ENCODE data around the gene MBNL2.

Gene MBNL2

DNA sequence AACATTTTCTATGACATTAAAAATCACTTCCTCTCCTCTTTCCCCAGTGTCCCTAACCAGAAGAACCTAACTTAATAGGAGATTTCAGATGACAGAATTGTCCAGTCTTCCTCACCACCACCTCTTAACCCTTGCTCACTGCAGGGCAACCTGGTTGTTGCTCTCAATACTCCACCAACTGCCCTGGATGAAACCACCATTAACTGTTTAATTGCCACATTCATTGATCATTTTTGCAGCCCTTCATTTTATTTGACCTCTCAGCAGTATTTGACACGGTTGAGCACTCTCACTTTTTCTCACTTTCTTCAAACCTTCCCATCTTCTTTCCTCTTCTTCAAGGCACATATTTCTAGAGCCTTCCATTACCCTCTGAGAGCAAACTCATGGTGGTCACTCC, 84.0 kb downstream of the MBNL2 start:
- DNase-seq, result no peak

- DNase-seq, result no peak
Measured at GRCh38 chr13:97306645-97307044, 84.5 kb downstream of the MBNL2 start.

DNA sequence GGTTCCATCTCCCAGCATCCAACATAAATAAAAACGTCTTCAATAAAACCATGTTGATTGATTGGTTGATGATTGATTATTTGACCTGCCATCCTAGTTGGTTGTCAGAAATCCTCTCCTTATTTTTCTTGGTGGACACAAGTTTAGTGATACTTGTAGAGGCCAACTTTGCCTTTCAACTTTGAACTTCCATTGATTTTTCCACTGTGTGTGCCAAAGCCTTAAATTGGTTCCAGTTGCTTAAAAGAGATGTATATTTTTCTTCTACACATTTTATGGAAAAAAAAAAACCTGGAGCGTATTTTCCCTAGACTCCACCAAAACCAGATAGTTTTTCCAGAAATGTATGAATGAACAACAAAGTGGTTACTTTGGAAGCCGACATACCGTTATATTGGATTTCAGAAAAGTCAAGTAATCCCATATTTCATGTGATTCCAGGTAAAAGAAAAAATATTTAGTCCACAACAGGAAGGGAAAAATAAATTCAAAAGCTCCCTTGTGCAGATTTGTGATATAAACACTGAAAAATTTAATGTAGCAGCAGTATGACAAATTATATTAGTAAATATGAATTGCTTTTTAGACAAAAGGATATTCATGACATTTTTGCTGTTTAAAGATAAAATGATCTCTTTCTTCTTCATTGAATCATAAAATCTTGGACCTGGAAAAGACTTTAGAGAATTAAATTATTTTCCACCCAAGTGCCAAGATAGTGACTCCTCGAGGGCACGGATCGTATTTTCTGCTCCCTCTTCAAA, 85.2 kb downstream of the MBNL2 start:
- no peak for DNase-seq

DNA sequence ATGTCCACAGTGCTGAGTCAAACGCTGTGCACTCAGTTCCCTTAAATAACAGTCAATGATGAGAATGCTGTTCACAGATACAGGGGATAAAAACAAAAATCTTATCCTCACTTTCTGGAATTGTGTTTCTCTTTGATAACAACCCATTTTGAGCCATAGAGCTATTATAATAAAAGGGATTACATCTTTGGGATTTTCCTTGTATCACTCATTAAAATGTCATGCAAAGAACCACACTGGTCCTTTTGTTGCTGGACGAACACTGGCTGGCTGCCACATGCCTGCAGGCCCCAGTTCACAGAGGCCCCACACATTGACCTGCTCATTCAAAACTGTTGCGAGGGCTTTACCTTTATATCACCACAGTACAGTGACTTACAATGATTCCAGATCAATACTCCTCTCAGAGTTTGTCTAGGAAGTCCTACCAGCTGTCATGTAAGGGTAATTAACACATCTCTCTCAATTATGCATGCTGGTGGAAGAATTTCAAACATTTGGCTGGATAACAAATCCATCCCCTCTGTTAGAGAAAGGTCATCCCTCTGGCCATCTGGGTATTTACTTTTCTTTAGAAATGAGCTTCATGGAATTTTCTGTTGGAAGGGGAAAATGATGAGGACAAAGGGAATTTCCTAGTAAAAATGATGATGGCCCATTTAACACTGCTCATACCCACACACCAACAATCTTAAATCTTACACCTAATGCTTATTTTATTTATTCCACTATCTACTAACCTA, 85.9 kb downstream of the MBNL2 start:
- DNase-seq, result no peak

DNA sequence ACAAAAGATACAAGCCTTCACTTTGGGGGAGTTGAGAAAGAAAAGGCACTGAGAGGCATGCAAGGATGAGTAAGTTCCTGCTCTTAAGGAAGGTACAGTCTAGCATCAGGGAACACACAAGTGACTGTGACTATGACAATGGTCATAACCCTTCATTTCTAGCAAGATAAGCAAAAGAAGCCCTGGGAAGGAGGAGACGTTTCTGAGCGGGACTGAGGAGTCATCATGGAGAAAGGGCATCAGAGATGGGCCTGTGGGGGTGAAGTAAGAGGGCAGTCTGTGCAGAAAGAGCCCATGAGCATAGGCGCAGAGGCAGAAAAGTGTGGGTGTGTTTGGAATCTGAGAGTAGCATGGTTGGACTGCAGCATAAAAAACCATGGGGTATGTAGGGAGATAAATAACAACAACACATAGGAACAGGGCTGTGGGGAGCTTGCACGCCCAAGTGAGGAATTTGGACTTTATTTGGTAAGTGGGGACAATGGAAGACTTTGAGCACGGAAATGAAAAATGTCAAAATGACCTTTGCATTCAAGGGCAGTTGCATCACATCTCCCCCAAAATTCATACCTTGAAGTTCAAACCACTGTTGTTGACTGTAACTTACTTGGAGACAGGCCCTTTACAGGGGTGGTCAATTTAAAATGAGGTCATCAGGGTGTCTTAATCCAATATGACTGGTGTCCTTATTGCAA, 86.7 kb downstream of the MBNL2 start:
- DNase-seq, result no peak

DNA sequence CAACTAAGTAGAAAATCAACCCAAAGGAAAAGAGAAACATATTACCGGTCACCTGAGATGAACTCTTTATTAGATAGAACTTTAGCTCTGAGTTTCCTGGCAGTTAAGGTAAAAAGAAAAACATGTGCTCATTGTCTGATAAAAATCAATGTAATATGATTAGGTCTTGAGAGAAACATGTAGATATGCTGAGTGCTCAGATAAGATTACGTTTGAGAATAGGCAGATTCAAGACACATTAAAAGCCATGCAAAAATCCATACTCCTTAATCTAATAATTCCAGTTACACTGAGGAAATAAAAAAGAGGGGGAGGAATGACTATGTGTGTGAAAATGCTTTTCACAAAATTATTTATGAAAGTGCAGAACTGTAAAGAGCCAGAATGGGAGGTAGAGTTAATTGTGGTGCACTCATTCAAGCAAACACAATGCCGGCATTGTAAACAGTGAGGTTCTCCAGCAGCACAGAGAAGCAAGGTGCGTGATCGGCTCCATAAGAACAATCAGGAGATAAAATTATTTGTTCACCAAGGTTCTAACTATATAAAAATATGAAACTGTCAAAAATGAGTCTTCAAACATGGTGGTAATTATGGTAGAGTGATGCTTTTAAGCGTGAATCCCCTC, 88.8 kb downstream of the MBNL2 start:
- DNase-seq, result no peak

DNA sequence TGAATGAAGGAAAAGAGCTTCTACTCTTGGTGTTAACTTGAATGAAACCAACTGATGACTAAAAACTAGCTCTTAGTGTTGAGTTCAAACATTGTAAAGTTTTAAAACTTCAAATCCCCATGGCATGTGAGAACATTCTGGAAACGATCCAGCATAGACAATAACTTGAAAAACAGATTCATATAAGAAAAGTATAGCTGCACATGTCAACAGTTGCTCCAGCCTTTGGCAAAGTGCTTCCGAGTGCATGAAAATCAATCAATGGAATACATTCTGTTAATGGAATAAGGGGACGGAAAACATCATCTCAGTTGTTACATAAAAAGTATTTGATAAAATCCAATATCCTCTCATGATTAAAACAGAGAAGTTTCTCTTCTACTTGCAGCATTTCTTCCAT, 89.8 kb downstream of the MBNL2 start:
- DNase-seq, result no peak

DNA sequence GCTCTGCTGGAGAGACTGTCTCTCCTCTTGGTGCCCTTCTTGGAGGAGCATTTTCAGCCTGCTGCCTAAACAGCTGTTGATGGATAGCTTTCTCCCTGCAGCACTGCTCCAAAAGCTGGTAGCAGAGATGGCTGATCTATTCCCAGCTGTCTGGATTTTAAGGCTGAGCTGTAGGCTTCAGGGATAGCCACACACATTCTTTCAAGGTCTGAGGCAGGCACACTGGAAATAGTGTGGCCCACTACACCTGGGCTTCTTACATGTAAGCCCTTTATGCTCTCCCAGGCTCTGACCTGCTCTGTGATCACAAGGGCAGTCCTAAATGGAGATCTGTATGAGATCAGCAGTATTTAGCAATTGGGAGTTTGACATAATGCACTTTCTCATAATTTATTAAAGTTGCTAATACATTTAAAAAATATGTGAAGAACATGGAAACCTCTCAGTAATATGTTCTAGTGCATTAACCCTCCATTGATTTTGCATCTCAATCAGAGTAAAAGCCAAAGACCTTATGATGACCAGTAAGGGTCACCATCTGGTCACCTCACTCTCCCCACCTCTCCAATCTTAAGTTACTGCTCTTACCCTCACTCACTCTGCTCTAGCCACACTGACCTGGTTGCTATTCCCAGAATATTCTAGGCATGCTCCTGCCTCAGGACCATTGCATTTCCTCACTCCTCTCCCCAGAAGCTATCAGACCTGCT, 91.6 kb downstream of the MBNL2 start:
- DNase-seq, result no peak

- no peak for DNase-seq
Measured at GRCh38 chr13:97316390-97316789, 94.3 kb downstream of the MBNL2 start.

- DNase-seq, result no peak
Measured at GRCh38 chr13:97317933-97318332, 95.8 kb downstream of the MBNL2 start.

DNA sequence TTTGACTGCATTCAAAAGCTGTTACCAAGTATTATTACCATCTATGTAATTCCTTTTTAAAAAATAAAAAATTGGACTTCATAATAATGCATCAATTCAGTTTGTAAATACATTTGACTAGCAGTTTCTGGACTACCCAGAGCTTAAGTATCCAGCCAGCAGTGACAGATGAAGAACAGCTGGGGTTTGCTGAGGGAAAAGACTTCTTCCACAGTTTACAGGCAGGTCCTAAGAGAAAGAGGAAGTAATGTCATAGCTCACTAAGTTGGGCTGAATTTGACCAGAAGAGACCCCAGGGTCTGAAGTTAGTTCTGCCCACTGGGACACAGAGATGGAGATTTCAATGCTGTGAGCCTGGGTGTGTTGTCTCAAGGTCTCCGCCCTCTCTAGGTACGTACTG, 96.4 kb downstream of the MBNL2 start:
- DNase-seq, result no peak

DNA sequence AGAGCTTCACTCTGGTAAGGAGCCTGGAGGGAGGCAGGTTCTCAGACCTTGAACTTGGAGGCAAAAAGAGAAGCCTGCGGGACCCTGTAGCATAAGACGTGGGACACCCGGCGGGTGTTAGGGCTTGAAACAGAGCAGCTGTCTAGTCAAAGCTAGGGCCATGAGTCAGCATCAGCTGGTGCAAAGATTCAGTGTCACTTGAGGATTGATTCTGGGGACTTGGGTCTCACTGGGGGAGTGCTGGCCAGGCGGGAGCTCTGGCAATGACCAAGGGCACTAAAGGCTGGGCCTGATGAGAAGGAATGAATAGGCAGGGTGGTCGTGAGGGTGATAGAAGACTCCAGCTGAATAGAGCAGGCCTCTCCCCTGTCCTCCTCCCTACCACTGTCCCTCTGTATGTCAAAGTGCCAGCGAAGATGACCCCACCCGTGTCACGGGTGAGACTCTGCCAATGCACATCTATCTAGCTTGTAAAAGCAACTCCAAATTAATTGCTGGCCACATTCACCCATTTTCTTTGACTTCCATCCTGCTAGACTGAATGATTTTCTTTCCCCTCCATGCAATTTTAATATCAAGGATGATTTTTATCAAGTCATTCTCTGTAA, 97.1 kb downstream of the MBNL2 start:
- DNase-seq, result no peak

GRCh38 chr13:97321101-97321500, 99.0 kb downstream of the MBNL2 start:
- DNase-seq, result no peak

DNA sequence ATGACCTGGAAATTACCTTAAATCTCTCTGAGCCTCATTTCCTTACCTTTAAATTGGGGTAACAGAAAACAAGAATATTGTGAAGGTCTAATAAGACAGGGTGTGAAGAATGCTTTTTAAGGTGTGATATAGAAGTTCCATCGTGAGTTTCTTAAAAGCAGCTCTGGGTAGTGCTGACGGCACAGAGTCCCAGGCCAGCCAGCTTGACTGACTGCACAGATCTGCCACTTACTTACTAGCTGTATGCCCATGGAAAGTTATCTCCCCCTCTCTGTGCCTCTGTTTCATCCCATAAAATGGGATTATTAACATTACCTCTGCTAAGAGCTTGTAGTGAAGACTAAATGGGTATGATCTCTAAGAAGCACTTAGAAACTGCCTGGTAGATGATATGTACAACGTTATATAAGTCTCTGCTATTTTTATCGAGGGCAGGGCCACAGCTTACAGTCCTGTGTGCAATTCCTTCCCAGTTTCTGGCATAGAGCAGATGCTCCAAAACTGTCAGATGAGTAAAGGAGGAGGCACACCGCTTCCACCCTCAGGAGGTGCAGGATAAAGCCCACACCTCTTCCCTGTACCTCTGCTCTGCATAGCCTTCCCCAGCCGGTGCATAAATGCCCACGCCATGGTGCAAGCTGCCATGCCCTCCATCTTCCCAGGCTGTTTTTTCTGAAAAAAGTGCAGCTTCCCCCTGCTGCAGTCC, 99.6 kb downstream of the MBNL2 start:
- DNase-seq, result no peak

DNA sequence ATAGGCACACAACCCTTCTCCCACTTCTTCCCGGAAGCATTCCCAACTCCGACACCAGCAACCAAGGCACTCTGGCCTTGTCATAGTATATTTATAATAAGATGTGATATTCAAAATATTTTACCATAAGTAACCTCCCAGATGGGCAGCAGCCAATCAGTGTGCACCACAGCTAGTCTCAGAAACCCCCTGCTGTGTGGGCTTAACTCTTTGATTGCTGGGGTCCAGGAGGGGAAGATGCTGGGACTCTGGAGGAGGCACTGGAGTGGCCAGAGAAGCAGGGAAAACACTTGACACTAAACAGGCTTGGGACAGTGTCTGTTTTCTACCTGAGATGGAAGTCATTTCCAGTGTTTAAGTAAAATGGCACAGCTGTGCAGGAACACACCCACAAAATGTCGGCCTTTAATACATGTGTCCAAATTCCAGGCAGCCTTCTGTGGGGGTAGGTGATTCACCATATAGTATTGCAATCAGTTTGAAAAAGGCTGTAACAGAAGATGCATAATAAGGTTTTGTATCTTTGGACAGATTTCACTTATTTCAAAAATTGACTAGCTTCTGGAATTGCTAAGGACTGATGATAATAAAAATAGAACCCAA, 100.7 kb downstream of the MBNL2 start:
- DNase-seq, result no peak

DNA sequence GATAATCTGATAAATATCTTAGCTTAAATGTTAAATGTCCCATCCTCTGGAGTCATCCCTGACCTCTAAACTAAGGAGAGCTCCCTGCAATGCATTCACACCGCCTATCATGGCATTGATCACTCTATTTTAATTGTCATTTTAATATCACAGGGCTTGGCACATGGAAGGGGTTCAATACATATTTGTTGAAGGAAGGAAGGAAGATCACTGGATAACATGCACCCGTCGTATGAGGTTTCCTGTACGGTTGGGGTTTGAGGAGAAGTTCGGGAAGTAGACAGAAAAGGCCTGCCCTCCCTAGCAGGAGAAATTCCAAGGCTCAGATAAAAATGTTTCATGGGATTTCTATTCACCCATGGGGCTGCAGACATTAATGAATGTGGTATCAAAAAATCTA, 102.0 kb downstream of the MBNL2 start:
- DNase-seq, result no peak

- DNase-seq, result no peak
Measured at GRCh38 chr13:97325738-97326137, 103.6 kb downstream of the MBNL2 start.

DNA sequence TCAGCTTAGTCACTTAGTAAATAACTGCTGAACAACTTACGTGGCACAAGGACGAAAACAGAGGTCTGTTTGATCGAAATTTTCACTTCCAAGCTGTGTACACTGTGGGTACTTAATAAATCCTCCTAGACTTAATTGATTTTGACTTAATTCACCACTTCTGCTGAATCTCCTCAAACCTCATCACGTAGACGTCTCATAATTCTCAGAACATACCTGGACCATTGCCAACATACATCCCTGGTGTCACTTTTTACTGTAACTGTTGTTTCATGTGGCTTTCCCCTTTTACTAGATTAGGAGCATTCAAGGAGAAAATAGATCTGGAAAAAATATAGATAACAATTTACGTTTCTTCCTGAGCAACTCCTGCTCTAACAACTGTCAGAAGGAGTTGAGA, 105.0 kb downstream of the MBNL2 start:
- DNase-seq, result no peak

DNA sequence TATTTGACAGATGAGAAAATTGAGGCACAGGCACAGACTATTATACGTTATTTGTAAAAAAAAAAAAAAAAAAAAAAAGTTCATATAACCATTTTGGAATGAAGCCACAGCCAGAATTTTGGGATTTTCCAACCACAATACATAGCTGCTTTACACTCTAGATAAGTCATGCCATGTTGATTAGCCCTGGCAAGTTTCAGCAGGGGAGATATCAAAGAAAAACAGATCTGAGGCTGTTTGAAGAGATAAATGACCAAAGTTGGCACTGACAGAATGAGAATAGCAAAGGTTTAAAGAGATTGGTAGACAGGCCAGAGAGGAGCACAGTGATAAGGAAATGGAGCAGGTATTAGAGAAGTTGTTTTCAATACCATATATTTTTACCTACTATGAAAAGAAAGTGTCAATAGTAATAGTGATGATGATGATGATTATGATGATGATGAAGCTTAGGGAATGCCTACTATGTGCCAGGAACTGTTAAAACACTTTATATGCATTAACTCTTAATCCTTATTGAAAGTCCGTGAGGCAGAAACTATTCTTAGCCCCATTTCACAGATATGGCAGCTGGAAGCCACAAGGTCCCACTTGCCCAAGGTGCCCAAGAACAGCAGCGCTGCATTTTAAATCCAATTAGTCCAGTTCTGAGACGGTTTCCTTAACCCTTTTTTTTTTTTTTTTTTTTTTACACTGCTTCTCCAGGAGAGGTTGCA, 105.5 kb downstream of the MBNL2 start:
- no peak for DNase-seq

DNA sequence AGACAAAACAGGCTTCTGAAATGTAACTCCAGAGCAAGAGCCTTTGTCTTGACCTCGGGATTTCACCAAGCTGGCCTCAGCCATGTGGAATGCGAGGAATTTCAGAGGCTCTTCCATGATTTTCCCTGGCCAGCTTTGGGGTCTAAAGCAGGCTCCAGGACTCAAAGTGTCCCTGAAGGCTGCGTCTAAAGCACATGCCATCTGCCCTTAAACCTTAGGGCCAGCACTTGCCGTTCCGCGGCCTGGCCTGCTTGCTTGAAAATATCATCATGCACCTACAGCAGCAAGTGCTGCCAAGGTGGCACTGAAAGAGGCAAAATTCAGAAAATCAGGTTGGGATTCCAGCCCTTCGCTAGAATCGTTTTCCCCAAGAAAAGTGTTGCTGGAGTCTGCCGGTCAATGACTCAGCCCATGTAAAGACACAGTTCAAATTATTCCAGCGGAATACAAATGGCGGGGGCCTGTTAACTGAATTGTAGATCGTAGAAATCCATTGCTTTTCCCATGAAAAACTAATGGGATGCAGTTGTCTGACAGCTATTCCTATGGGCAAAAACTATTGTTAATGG, 106.2 kb downstream of the MBNL2 start:
- DNase-seq, result no peak
